Endothelial cell of umbilical vein (primary cell): Measurements from ENCODE around the gene GNL2. TPM values are rescaled to one million over a fixed set of nuclear protein-coding genes. Genes with fewer than 3 reads are reported as not detected.

ENCODE experiments used
- BruUV-seq: library from RNA; stranded (reverse); fragments of 400-500 nt; replicated peaks from 2 replicates; lab custom pipeline; 2021; lab: Mats Ljungman, UMichigan
- CTCF ChIA-PET: fragments of 300-600, 350-600 bp; sonication (Branson Sonifier 250); formaldehyde crosslinking; loops from one replicate; lab custom pipeline; 2021; ENCODE audit warnings: antibody characterized with exemption, inconsistent platforms; lab: Charles Lee
- POLR2A ChIA-PET: fragments of 300-600, 350-600 bp; sonication (Branson Sonifier 250); formaldehyde crosslinking; loops from one replicate; lab custom pipeline; 2021; ENCODE audit warnings: antibody characterized with exemption, inconsistent platforms; lab: Charles Lee
- DNase-seq: peaks from one replicate; pipeline ENCODE4 v3.0.0-alpha.2; 2011; ENCODE audit warnings: low read depth, low spot score
- FAIRE-seq: peaks from 2 replicates; lab custom pipeline; 2011; peaks lifted over from hg19 to GRCh38; lab: Jason Lieb, UNC
- H2AFZ ChIP-seq: 2 replicates; pipeline ENCODE4 v1.6.0; 2012; ENCODE audit warnings: low read depth, low read length, control low read depth, inconsistent platforms
- H3K27ac ChIP-seq: 2 replicates; pipeline ENCODE4 v1.5.1; 2011; ENCODE audit warnings: low read depth, mild to moderate bottlenecking, control low read depth, low read length, moderate library complexity; ENCODE audit not compliant: insufficient read depth
- H3K27me3 ChIP-seq, 2 experiments: 2 replicates each; pipeline versions ENCODE4 v1.6.0 to v1.6.1; 2011; ENCODE audit warnings: low read length in 2 of 2, mixed read lengths in 1 of 2; ENCODE audit not compliant: control insufficient read depth in 2 of 2, insufficient read depth in 2 of 2
- H3K36me3 ChIP-seq, 2 experiments: 2 replicates in 1 of 2; 3 replicates in 1 of 2; pipeline ENCODE4 v1.5.1; 2011; ENCODE audit warnings: low read length in 2 of 2, mild to moderate bottlenecking in 1 of 2, moderate library complexity in 1 of 2; ENCODE audit not compliant: control insufficient read depth in 2 of 2, insufficient read depth in 2 of 2; ENCODE audit errors: extremely low read depth in 1 of 2
- H3K4me1 ChIP-seq: 3 replicates; pipeline ENCODE4 v1.5.1; 2011; ENCODE audit warnings: mild to moderate bottlenecking, low read length; ENCODE audit not compliant: control insufficient read depth, insufficient read depth; ENCODE audit errors: extremely low read depth
- H3K4me2 ChIP-seq: 2 replicates; pipeline ENCODE4 v1.6.1; 2011; ENCODE audit warnings: low read length, control low read depth, mixed read lengths; ENCODE audit not compliant: insufficient read depth
- H3K4me3 ChIP-seq, 3 experiments: fragments of 200-600 bp in 1 of 3; sonication (generic), shearing (Covaris generic) in 1 of 3; replicated peaks in 1 of 3; 2 replicates each; pipeline ENCODE4 v1.5.1; 2011 to 2016; ENCODE audit warnings: control low read depth in 3 of 3, low read length in 3 of 3, mild to moderate bottlenecking in 2 of 3, inconsistent platforms in 1 of 3, low read depth in 1 of 3, moderate library complexity in 1 of 3; ENCODE audit not compliant: insufficient read depth in 1 of 3
- H3K79me2 ChIP-seq: 2 replicates; pipeline ENCODE4 v1.6.0; 2012; ENCODE audit warnings: low read length, inconsistent platforms; ENCODE audit not compliant: control insufficient read depth, insufficient read depth
- H3K9ac ChIP-seq: replicated peaks from 2 replicates; pipeline ENCODE3; 2011; ENCODE audit warnings: low read length, control low read depth; ENCODE audit not compliant: insufficient read depth; ENCODE audit errors: extremely low read depth
- H3K9me1 ChIP-seq: replicated peaks from 3 replicates; pipeline ENCODE4 v1.6.0; 2011; ENCODE audit warnings: mild to moderate bottlenecking, low read length; ENCODE audit not compliant: control insufficient read depth, insufficient read depth; ENCODE audit errors: extremely low read depth
- H3K9me3 ChIP-seq: replicated peaks from 2 replicates; pipeline ENCODE4 v1.5.1; 2012; ENCODE audit warnings: low read length, inconsistent platforms; ENCODE audit not compliant: control insufficient read depth, insufficient read depth
- H4K20me1 ChIP-seq: replicated peaks from 2 replicates; pipeline ENCODE3; 2011; ENCODE audit warnings: mild to moderate bottlenecking, low read length; ENCODE audit not compliant: control insufficient read depth, insufficient read depth; ENCODE audit errors: extremely low read depth
- EZH2 ChIP-seq: IDR thresholded peaks from 2 replicates; pipeline ENCODE4 v1.6.1; 2012; ENCODE audit warnings: borderline replicate concordance, low read depth, mild to moderate bottlenecking, moderate library complexity, low read length, inconsistent platforms; ENCODE audit not compliant: severe bottlenecking
- FOS ChIP-seq: IDR thresholded peaks from 2 replicates; pipeline ENCODE4 v1.6.1; 2011; ENCODE audit warnings: mild to moderate bottlenecking, low read length, moderate library complexity, borderline replicate concordance; ENCODE audit not compliant: insufficient read depth
- GATA2 ChIP-seq: IDR thresholded peaks from 2 replicates; pipeline ENCODE4 v1.7.0; 2011; ENCODE audit warnings: low read depth, mild to moderate bottlenecking, moderate library complexity, mixed read lengths, low read length; ENCODE audit not compliant: insufficient read length, insufficient read depth
- JUN ChIP-seq: IDR thresholded peaks from 2 replicates; pipeline ENCODE4 v1.6.1; 2011; ENCODE audit warnings: borderline replicate concordance, low read depth; ENCODE audit not compliant: insufficient read length, insufficient read depth
- MYC ChIP-seq: IDR thresholded peaks from one replicate; pipeline ENCODE4 v1.6.1; 2011; ENCODE audit warnings: mild to moderate bottlenecking, low read depth, low read length
- POLR2AphosphoS5 ChIP-seq: IDR thresholded peaks from 2 replicates; pipeline ENCODE4 v1.6.1; 2012; ENCODE audit warnings: low read depth, mild to moderate bottlenecking, control low read depth, low read length, moderate library complexity; ENCODE audit not compliant: insufficient read depth
- dilution Hi-C: fragments of 300-500 bp; cut with MboI; formaldehyde crosslinking; loops from one replicate; pipeline ENCODE4 v1.15.0; 2019; ENCODE audit warnings: low sequenced_read_pairs; ENCODE audit not compliant: extremely low pct_ligation_motif_present
- intact Hi-C: fragments of 100-400 bp; cut with micrococcal nuclease; formaldehyde crosslinking; loops from one replicate; pipeline ENCODE4 v1.10.0; 2022
- polyA plus RNA-seq, 4 experiments: library from polyadenylated mRNA; depleted of rRNA in 3 of 4; stranded (reverse) in 3 of 4; unstranded in 1 of 4; fragments of >200 nt; gene quantifications; 2 replicates each; pipeline versions ENCODE4 v1.2.1 to v1.2.3, GENCODE V29; 2011 to 2012; ENCODE audit warnings: missing spikeins in 1 of 4
- total RNA-seq: library from RNA; stranded (reverse); gene quantifications from 2 replicates; pipeline ENCODE4 v1.2.3, GENCODE V29; 2021
- TF ChIP-seq, protein P1 (sequence below), 2 donors: IDR thresholded peaks; 1 replicate in 1 of 2; 2 replicates in 1 of 2; pipeline ENCODE4 v1.5.1; 2011; ENCODE audit warnings: low read length in 2 of 2, mild to moderate bottlenecking in 2 of 2, moderate library complexity in 2 of 2, control low read depth in 1 of 2, inconsistent platforms in 1 of 2, low read depth in 1 of 2; ENCODE audit not compliant: insufficient read depth in 1 of 2; ENCODE audit errors: extremely low read depth in 1 of 2

The GNL2 gene
- total and polyA plus RNA-seq, 2 donors (not counting 3 experiments of a cell fraction or from before 2014, with no cell fraction given): 18.0 to 55.5 TPM

DNA sequence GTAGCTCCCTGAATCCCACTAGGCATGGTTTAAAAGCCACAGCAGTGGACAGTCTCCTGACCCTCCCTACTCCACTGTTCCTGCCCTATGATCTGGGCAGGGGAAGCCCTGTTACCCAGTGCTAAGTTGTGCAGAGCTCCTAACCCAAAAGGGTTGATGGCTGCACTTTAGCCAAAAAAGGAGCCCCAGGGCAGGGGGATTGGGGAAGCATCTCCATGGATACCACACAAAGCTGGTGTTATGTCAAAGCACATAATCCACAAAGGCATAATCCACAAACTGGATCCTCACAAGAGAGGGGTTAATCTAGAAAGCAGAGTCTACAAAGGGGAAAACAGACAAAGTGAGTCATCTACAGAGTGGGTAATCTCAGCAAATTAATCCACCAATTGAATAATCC lies 33.3 kb upstream of the GNL2 start:
- Histone ChIP-seq H4K20me1 (no peaks in the 10 kb centered on the region), H3K36me3 (no peaks in the 10 kb centered on the region), H3K27me3 (peaks cover 44 to 45% of the 10 kb centered on the region in 2 experiments), H3K27ac (no peak overlapping the region), H3K4me2 (no peak overlapping the region), H3K4me3 (no peak overlapping the region), H3K4me1 (no peaks in the 10 kb centered on the region), H3K9ac (no peak overlapping the region), H3K9me1 (no peaks in the 10 kb centered on the region), H3K79me2 (no peaks in the 10 kb centered on the region), H2AFZ (no peak overlapping the region), H3K9me3 (no peaks in the 10 kb centered on the region)
- FAIRE-seq (no peak), DNase-seq (no peak)
- CTCF ChIA-PET: interaction anchor here (1.2 kb wide), 1 partner anchor 26 kb away, joined by 4 read pairs; no protein-coding TSS in a partner anchor
- POLR2A ChIA-PET: no interaction called here
- TF ChIP-seq EZH2 (no peak), MYC (no peak)
- no TSS peak for BruUV-seq
- dilution Hi-C loops: no loop called here
- intact Hi-C loops: no loop called here

DNA sequence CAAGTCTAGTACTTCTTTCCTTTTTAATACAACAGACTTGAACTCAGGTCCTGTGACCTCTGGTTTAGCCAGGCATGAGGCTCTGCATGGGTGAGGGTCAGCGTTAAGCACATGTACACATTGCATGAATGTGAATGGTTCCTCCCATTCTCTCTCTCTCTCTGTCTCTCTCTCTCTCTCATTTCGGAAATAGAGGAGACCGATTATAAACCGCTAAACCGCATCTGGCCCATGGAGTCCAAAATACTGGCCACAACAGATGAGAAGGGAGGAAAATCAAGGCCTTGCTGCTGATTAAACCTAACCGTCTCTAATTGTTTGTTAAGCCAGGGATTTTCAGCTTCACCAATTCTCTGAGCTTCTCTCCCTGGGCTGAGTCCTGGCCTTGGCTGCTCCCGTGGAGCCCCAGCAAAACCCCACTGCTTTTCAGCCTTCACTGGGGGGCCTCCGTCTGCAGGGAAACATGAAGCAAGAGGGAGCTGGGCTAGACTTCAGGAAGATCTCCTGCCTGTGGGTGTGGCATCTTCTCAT lies 32.4 kb upstream of the GNL2 start:
- Histone ChIP-seq H3K36me3 (no peaks in the 10 kb centered on the region), H3K9me1 (no peaks in the 10 kb centered on the region), H3K9me3 (no peaks in the 10 kb centered on the region), H3K27ac (no peak overlapping the region), H3K27me3 (peaks cover 35 to 36% of the 10 kb centered on the region in 2 experiments), H3K4me3 (no peak overlapping the region), H3K4me1 (no peaks in the 10 kb centered on the region), H3K4me2 (no peak overlapping the region), H4K20me1 (no peaks in the 10 kb centered on the region), H3K79me2 (no peaks in the 10 kb centered on the region), H2AFZ (no peak overlapping the region), H3K9ac (no peak overlapping the region)
- DNase-seq (no peak), FAIRE-seq (no peak)
- no TSS peak for BruUV-seq
- TF ChIP-seq GATA2: no peak
- no peak for TF ChIP-seq POLR2AphosphoS5
- no peak for TF ChIP-seq FOS
- TF ChIP-seq EZH2: no peak
- no peak for TF ChIP-seq JUN
- TF ChIP-seq MYC: no peak
- TF ChIP-seq, protein P1, sequence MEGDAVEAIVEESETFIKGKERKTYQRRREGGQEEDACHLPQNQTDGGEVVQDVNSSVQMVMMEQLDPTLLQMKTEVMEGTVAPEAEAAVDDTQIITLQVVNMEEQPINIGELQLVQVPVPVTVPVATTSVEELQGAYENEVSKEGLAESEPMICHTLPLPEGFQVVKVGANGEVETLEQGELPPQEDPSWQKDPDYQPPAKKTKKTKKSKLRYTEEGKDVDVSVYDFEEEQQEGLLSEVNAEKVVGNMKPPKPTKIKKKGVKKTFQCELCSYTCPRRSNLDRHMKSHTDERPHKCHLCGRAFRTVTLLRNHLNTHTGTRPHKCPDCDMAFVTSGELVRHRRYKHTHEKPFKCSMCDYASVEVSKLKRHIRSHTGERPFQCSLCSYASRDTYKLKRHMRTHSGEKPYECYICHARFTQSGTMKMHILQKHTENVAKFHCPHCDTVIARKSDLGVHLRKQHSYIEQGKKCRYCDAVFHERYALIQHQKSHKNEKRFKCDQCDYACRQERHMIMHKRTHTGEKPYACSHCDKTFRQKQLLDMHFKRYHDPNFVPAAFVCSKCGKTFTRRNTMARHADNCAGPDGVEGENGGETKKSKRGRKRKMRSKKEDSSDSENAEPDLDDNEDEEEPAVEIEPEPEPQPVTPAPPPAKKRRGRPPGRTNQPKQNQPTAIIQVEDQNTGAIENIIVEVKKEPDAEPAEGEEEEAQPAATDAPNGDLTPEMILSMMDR (IDR thresholded peaks at IDR 0.05; ENCODE audit: extremely low read depth in 1 of 2, insufficient read depth in 1 of 2, low read depth in 1 of 2, low read length in 2 of 2): no peak
- ChIA-PET POLR2A (no interaction called here), CTCF (interaction anchor here (1.2 kb wide), 1 partner anchor 25 kb away, joined by 4 read pairs; no protein-coding TSS in a partner anchor)
- intact Hi-C loops: no loop called here
- dilution Hi-C loops: no loop called here
